SK-N-SH (cell line): Measurements from ENCODE around the gene CD101.

Source experiments
- EP300 ChIP-seq, 2 experiments: IDR thresholded peaks; 2 replicates each; pipeline versions ENCODE4 v1.4.0 to v1.6.1; 2012; ENCODE audit warnings: borderline replicate concordance in 1 of 2, low read depth in 1 of 2, low read length in 1 of 2
- EZH2phosphoT487 ChIP-seq: fragments of 200-600 bp; sonication (generic); IDR thresholded peaks from 2 replicates; pipeline ENCODE4 v1.6.1; 2017; ENCODE audit warnings: low read depth, mixed run types, mild to moderate bottlenecking, antibody characterized with exemption, moderate library complexity, borderline replicate concordance
- FOXJ3 ChIP-seq: sonication (generic); formaldehyde crosslinking; IDR thresholded peaks from 2 replicates; pipeline ENCODE4 v1.5.1; 2020; ENCODE audit warnings: mild to moderate bottlenecking, missing genetic modification reagents
- GATA2 ChIP-seq: sonication (generic); formaldehyde crosslinking; IDR thresholded peaks from 2 replicates; pipeline ENCODE4 v1.5.0; 2020; ENCODE audit warnings: mild to moderate bottlenecking, missing genetic modification reagents
- NFIC ChIP-seq: IDR thresholded peaks from 2 replicates; pipeline ENCODE4 v1.4.0; 2012; ENCODE audit warnings: borderline replicate concordance
- POLR2AphosphoS5 ChIP-seq: IDR thresholded peaks from 2 replicates; pipeline ENCODE4 v1.6.1; 2012; ENCODE audit warnings: low read depth, low read length
- SMC3 ChIP-seq: IDR thresholded peaks from 2 replicates; pipeline ENCODE4 v1.6.1; 2012; ENCODE audit warnings: low read depth, low read length, improper control_type of control experiment
- TEAD4 ChIP-seq: IDR thresholded peaks from 2 replicates; pipeline ENCODE4 v1.4.0; 2012; ENCODE audit warnings: mild to moderate bottlenecking, borderline replicate concordance; ENCODE audit not compliant: insufficient read depth
- YY1 ChIP-seq: IDR thresholded peaks from 2 replicates; pipeline ENCODE4 v1.4.0; 2012; ENCODE audit warnings: low read depth, mild to moderate bottlenecking
- TF ChIP-seq, protein P1 (sequence below): IDR thresholded peaks from 2 replicates; pipeline ENCODE4 v1.6.1; 2012; ENCODE audit warnings: mild to moderate bottlenecking, low read depth, low read length, moderate library complexity
- TF ChIP-seq, protein P2 (sequence below): fragments of 150-350 bp; IDR thresholded peaks from 2 replicates; pipeline ENCODE4 v1.6.1; 2017; ENCODE audit warnings: antibody characterized with exemption, low read length, low read depth, borderline replicate concordance
- TF ChIP-seq, protein P3 (sequence below): fragments of 200-600 bp; sonication (generic); IDR thresholded peaks from 2 replicates; pipeline ENCODE4 v1.6.1; 2017; ENCODE audit warnings: antibody characterized with exemption, mild to moderate bottlenecking, moderate library complexity
- TF ChIP-seq, protein P4 (sequence below): IDR thresholded peaks from 2 replicates; pipeline ENCODE4; 2012
- TF ChIP-seq, protein P5 (sequence below): IDR thresholded peaks from 2 replicates; pipeline ENCODE4 v1.4.0; 2012; ENCODE audit warnings: low read depth, borderline replicate concordance

DNA sequence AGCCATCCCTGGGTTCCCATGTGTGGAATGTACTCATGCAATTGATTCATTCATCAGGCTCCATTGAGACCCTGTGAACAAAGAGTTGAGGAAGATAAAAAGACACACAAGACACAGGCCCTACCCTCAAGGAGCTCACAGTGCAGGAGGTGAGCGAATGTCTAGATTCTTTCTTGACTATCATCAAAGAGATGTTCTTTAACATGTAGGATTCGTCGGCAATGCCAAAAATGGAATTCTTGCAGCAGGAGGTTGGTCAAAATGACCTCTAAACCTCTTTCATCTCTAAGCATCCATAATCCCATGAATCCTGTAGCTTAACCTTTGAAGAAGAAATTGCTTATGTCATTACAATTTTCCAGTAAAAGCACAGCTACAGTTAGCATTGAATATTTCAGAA is 30.7 kb downstream of the CD101 start:
- no peak for TF ChIP-seq EP300 (IDR thresholded peaks at IDR 0.05; ENCODE audit: borderline replicate concordance in 1 of 2, low read depth in 1 of 2, low read length in 1 of 2)
- TF ChIP-seq SMC3, result no peak
- TF ChIP-seq, protein P1, sequence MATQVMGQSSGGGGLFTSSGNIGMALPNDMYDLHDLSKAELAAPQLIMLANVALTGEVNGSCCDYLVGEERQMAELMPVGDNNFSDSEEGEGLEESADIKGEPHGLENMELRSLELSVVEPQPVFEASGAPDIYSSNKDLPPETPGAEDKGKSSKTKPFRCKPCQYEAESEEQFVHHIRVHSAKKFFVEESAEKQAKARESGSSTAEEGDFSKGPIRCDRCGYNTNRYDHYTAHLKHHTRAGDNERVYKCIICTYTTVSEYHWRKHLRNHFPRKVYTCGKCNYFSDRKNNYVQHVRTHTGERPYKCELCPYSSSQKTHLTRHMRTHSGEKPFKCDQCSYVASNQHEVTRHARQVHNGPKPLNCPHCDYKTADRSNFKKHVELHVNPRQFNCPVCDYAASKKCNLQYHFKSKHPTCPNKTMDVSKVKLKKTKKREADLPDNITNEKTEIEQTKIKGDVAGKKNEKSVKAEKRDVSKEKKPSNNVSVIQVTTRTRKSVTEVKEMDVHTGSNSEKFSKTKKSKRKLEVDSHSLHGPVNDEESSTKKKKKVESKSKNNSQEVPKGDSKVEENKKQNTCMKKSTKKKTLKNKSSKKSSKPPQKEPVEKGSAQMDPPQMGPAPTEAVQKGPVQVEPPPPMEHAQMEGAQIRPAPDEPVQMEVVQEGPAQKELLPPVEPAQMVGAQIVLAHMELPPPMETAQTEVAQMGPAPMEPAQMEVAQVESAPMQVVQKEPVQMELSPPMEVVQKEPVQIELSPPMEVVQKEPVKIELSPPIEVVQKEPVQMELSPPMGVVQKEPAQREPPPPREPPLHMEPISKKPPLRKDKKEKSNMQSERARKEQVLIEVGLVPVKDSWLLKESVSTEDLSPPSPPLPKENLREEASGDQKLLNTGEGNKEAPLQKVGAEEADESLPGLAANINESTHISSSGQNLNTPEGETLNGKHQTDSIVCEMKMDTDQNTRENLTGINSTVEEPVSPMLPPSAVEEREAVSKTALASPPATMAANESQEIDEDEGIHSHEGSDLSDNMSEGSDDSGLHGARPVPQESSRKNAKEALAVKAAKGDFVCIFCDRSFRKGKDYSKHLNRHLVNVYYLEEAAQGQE, result no peak
- TF ChIP-seq, protein P2, sequence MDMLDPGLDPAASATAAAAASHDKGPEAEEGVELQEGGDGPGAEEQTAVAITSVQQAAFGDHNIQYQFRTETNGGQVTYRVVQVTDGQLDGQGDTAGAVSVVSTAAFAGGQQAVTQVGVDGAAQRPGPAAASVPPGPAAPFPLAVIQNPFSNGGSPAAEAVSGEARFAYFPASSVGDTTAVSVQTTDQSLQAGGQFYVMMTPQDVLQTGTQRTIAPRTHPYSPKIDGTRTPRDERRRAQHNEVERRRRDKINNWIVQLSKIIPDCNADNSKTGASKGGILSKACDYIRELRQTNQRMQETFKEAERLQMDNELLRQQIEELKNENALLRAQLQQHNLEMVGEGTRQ, result no peak
- TF ChIP-seq, protein P3, sequence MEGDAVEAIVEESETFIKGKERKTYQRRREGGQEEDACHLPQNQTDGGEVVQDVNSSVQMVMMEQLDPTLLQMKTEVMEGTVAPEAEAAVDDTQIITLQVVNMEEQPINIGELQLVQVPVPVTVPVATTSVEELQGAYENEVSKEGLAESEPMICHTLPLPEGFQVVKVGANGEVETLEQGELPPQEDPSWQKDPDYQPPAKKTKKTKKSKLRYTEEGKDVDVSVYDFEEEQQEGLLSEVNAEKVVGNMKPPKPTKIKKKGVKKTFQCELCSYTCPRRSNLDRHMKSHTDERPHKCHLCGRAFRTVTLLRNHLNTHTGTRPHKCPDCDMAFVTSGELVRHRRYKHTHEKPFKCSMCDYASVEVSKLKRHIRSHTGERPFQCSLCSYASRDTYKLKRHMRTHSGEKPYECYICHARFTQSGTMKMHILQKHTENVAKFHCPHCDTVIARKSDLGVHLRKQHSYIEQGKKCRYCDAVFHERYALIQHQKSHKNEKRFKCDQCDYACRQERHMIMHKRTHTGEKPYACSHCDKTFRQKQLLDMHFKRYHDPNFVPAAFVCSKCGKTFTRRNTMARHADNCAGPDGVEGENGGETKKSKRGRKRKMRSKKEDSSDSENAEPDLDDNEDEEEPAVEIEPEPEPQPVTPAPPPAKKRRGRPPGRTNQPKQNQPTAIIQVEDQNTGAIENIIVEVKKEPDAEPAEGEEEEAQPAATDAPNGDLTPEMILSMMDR, result no peak
- no peak for TF ChIP-seq GATA2
- TF ChIP-seq, protein P4, sequence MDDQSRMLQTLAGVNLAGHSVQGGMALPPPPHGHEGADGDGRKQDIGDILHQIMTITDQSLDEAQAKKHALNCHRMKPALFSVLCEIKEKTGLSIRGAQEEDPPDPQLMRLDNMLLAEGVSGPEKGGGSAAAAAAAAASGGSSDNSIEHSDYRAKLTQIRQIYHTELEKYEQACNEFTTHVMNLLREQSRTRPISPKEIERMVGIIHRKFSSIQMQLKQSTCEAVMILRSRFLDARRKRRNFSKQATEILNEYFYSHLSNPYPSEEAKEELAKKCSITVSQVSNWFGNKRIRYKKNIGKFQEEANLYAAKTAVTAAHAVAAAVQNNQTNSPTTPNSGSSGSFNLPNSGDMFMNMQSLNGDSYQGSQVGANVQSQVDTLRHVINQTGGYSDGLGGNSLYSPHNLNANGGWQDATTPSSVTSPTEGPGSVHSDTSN, result no peak
- TF ChIP-seq, protein P5, sequence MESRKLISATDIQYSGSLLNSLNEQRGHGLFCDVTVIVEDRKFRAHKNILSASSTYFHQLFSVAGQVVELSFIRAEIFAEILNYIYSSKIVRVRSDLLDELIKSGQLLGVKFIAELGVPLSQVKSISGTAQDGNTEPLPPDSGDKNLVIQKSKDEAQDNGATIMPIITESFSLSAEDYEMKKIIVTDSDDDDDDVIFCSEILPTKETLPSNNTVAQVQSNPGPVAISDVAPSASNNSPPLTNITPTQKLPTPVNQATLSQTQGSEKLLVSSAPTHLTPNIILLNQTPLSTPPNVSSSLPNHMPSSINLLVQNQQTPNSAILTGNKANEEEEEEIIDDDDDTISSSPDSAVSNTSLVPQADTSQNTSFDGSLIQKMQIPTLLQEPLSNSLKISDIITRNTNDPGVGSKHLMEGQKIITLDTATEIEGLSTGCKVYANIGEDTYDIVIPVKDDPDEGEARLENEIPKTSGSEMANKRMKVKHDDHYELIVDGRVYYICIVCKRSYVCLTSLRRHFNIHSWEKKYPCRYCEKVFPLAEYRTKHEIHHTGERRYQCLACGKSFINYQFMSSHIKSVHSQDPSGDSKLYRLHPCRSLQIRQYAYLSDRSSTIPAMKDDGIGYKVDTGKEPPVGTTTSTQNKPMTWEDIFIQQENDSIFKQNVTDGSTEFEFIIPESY, result no peak
- no peak for TF ChIP-seq EZH2phosphoT487
- no peak for TF ChIP-seq FOXJ3 (CRISPR knock-in tag)
- no peak for TF ChIP-seq YY1
- no peak for TF ChIP-seq POLR2AphosphoS5
- no peak for TF ChIP-seq TEAD4
- no peak for TF ChIP-seq NFIC
